Body of pancreas (tissue), 4 donors: ENCODE results near the gene SLC16A12. TPM values are rescaled to one million over a fixed set of nuclear protein-coding genes. Genes with fewer than 3 reads are reported as not detected.
"Not testable (repeated sequence)": the region's sequence is repeated elsewhere in the genome, so short reads cannot be mapped to it uniquely, and the experiment has no call there.

ENCODE experiments used
- ATAC-seq: fragments of 150-250 bp; one replicate; pipeline ENCODE4 v1.9.1; 2016
- DNase-seq, 4 donors: peaks; one replicate each; pipeline ENCODE4 v3.0.0-alpha.2; 2019
- H3K27ac ChIP-seq, 4 donors: fragments of 200-600 bp; sonication (generic); 1 replicate in 3 of 4; 2 replicates in 1 of 4; pipeline versions ENCODE4 v1.5.1 to v1.6.1; 2016 to 2019; ENCODE audit warnings: mild to moderate bottlenecking in 1 of 4, mixed read lengths in 1 of 4, moderate library complexity in 1 of 4
- H3K27me3 ChIP-seq, 2 donors: fragments of 200-600 bp; sonication (generic); one replicate each; pipeline ENCODE4 v1.6.0; 2016; ENCODE audit warnings: mild to moderate bottlenecking in 1 of 2
- H3K36me3 ChIP-seq, 2 donors: fragments of 200-600 bp; sonication (generic); replicated peaks in 1 of 2; 2 replicates each; pipeline ENCODE4 v1.5.1; 2016; ENCODE audit warnings: low read depth in 2 of 2; ENCODE audit not compliant: insufficient read depth in 1 of 2
- H3K4me1 ChIP-seq: fragments of 200-600 bp; sonication (generic); one replicate; pipeline ENCODE4 v1.6.0; 2016
- H3K4me3 ChIP-seq, 2 donors: fragments of 200-600 bp; sonication (generic); 1 replicate in 1 of 2; 2 replicates in 1 of 2; pipeline ENCODE4 v1.5.1; 2016 to 2019
- H3K9me3 ChIP-seq, 3 donors: fragments of 200-600 bp; sonication (generic); 1 replicate in 2 of 3; 2 replicates in 1 of 3; pipeline ENCODE4 v1.5.1; 2016
- CTCF ChIP-seq, 7 experiments: fragments of 450-650 bp in 4 of 7; fragments of 200-600 bp in 3 of 7; sonication (generic) in 3 of 7; IDR thresholded peaks; one replicate each; pipeline ENCODE4 v1.5.1; 2016 to 2019; ENCODE audit warnings: antibody characterized with exemption in 7 of 7
- POLR2A ChIP-seq, 3 donors: fragments of 450-650 bp; IDR thresholded peaks; one replicate each; pipeline ENCODE4 v1.6.1; 2016; ENCODE audit warnings: antibody characterized with exemption in 3 of 3, mild to moderate bottlenecking in 2 of 3
- WGBS, 2 donors: methylation state at CpG; one replicate each; pipeline ENCODE4 v1.1.5; 2017; 5-methylcytosine and 5-hydroxymethylcytosine counted together
- intact Hi-C: fragments of 100-400 bp; cut with DNase I; formaldehyde crosslinking; loops from one replicate; pipeline ENCODE4 v1.15.1; 2023
- total RNA-seq, 2 donors: library from RNA; depleted of rRNA; stranded (reverse); fragments of >200 nt; gene quantifications; one replicate each; pipeline ENCODE4 v1.1.0, GENCODE V29; 2016

Gene SLC16A12
- total RNA-seq, 2 donors from 2014 or later: 19.5 to 26.7 TPM

- peaks cover 20% of the 10 kb centered on the region for H3K4me1 ChIP-seq
- 2 to 3% methylated on average over 8 of the region's 8 CpGs for WGBS, 2 donors
- intact Hi-C loops: no loop called here
These were observed 143.3 kb downstream of the SLC16A12 start, which contains the start of gene IFIT1 for GRCh38 chr10:89391907-89392756. Gene IFIT1, plus strand, starts transcription at chr10:89392623. Its CDS starts 90 bp downstream, at chr10:89392713.

GRCh38 chr10:89391226-89391576 is 144.2 kb downstream of the SLC16A12 start:
- intact Hi-C loops, ATAC-seq, DNase-seq, H3K4me3 ChIP-seq, H3K27me3 ChIP-seq, H3K9me3 ChIP-seq, H3K36me3 ChIP-seq: not testable (repeated sequence)
- H3K4me1 ChIP-seq: peaks cover 20% of the 10 kb centered on the region
- peak overlapping the region in 2 of 4 donors; percentile 72 to 88 for H3K27ac ChIP-seq
- WGBS, 2 donors: 94 to 96% methylated on average over 4 of the region's 4 CpGs

More at GRCh38 chr10:89391907-89392756, 143.3 kb downstream of the SLC16A12 start, which contains the start of gene IFIT1:
- DNase-seq: peak; percentile 52 to 83 (median 63)
- ATAC-seq: peak; percentile 93
- H3K9me3 ChIP-seq: no peaks in the 10 kb centered on the region
- no peaks in the 10 kb centered on the region for H3K27me3 ChIP-seq
- TF ChIP-seq CTCF (IDR thresholded peaks at IDR 0.05): no peak
- peak in 2 of 3 donors; percentile 41 to 43 for TF ChIP-seq POLR2A (IDR thresholded peaks at IDR 0.05)
- peak within 1 kb of the TSS; percentile 5 to 60 for H3K4me3 ChIP-seq
- H3K36me3 ChIP-seq: no peaks in the 10 kb centered on the region
- H3K27ac ChIP-seq: peak within 1 kb of the TSS; percentile 72 to 88 (median 77)

GRCh38 chr10:89390476-89391225 is 144.7 kb downstream of the SLC16A12 start:
- peak overlapping the region in 1 of 4 donors; percentile 88 for H3K27ac ChIP-seq
- H3K4me3 ChIP-seq: no peak overlapping the region
- H3K9me3 ChIP-seq: no peaks in the 10 kb centered on the region
- no peaks in the 10 kb centered on the region for H3K36me3 ChIP-seq
- H3K27me3 ChIP-seq: no peaks in the 10 kb centered on the region
- TF ChIP-seq CTCF (IDR thresholded peaks at IDR 0.05) (no peak), POLR2A (IDR thresholded peaks at IDR 0.05) (no peak)
- no peak for ATAC-seq
- peaks cover 20% of the 10 kb centered on the region for H3K4me1 ChIP-seq
- WGBS, 2 donors: 77 to 81% methylated on average over 5 of the region's 5 CpGs
- intact Hi-C loops: no loop called here
- no peak for DNase-seq

GRCh38 chr10:89389254-89389653 is 146.1 kb downstream of the SLC16A12 start:
- Histone ChIP-seq H3K27me3 (no peaks in the 10 kb centered on the region), H3K36me3 (no peaks in the 10 kb centered on the region), H3K27ac (no peak overlapping the region), H3K9me3 (no peaks in the 10 kb centered on the region), H3K4me1 (peaks cover 20% of the 10 kb centered on the region), H3K4me3 (no peak overlapping the region)
- intact Hi-C loops: no loop called here
- 68 to 81% methylated on average over 1 of the region's 1 CpG for WGBS, 2 donors
- TF ChIP-seq CTCF (IDR thresholded peaks at IDR 0.05): peak in 5 of 7 experiments; percentile 12 to 55 (median 44)
- no peak for TF ChIP-seq POLR2A (IDR thresholded peaks at IDR 0.05)
- ATAC-seq (no peak), DNase-seq (no peak)

GRCh38 chr10:89388806-89389205 is 146.6 kb downstream of the SLC16A12 start:
- no peaks in the 10 kb centered on the region for H3K9me3 ChIP-seq
- no peaks in the 10 kb centered on the region for H3K36me3 ChIP-seq
- DNase-seq: no peak
- ATAC-seq: no peak
- 76 to 79% methylated on average over 2 of the region's 2 CpGs for WGBS, 2 donors
- peaks cover 20% of the 10 kb centered on the region for H3K4me1 ChIP-seq
- intact Hi-C loops: no loop called here
- H3K27me3 ChIP-seq: no peaks in the 10 kb centered on the region
- H3K4me3 ChIP-seq: no peak overlapping the region
- no peak for TF ChIP-seq CTCF (IDR thresholded peaks at IDR 0.05)
- no peak for TF ChIP-seq POLR2A (IDR thresholded peaks at IDR 0.05)
- H3K27ac ChIP-seq: no peak overlapping the region
